Loucy (cell line): ENCODE results near the gene PHLDB1.
"Not testable (repeated sequence)": the region's sequence is repeated elsewhere in the genome, so short reads cannot be mapped to it uniquely, and the experiment has no call there.

Source experiments
- EZH2phosphoT487 ChIP-seq: fragments of 200-600 bp; IDR thresholded peaks from 2 replicates; pipeline ENCODE4 v1.6.1; 2018; ENCODE audit warnings: antibody characterized with exemption, mild to moderate bottlenecking, moderate library complexity, borderline replicate concordance
- TF ChIP-seq, protein P1 (sequence below): fragments of 200-600 bp; sonication (generic); conservative IDR thresholded peaks from 2 replicates; pipeline ENCODE4 v1.5.1; 2014; ENCODE audit warnings: mild to moderate bottlenecking, antibody characterized with exemption, low read length

DNA sequence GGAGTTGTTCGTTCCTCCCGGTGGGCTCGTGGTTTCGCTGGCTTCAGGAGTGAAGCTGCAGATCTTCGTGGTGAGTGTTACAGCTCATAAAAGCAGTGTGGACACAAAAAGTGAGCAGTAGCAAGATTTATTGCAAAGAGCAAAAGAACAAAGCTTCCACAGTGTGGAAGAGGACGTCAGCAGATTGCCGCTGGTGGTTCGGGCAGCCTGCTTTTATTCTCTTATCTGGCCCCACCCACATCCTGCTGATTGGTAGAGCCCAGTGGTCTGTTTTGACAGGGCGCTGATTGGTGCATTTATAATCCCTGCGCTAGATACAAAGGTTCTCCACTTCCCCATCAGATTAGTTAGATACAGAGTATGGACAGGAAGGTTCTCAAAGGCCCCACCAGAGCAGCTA lies 80.9 kb downstream of the PHLDB1 start:
- TF ChIP-seq, protein P1, sequence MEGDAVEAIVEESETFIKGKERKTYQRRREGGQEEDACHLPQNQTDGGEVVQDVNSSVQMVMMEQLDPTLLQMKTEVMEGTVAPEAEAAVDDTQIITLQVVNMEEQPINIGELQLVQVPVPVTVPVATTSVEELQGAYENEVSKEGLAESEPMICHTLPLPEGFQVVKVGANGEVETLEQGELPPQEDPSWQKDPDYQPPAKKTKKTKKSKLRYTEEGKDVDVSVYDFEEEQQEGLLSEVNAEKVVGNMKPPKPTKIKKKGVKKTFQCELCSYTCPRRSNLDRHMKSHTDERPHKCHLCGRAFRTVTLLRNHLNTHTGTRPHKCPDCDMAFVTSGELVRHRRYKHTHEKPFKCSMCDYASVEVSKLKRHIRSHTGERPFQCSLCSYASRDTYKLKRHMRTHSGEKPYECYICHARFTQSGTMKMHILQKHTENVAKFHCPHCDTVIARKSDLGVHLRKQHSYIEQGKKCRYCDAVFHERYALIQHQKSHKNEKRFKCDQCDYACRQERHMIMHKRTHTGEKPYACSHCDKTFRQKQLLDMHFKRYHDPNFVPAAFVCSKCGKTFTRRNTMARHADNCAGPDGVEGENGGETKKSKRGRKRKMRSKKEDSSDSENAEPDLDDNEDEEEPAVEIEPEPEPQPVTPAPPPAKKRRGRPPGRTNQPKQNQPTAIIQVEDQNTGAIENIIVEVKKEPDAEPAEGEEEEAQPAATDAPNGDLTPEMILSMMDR = not testable (repeated sequence)
- TF ChIP-seq EZH2phosphoT487 = not testable (repeated sequence)
